Chondrocyte (in vitro differentiated cells): ENCODE results near the gene CCDC12. TPM values are rescaled to one million over a fixed set of nuclear protein-coding genes. Genes with fewer than 3 reads are reported as not detected.

Source experiments
- DNase-seq: peaks from one replicate; pipeline ENCODE4 v3.0.0; 2021; ENCODE audit warnings: mixed read lengths, low spot score
- H3K27ac Mint-ChIP-seq: one replicate; pipeline ENCODE4 v1.8.0; 2021; ENCODE audit warnings: mild to moderate bottlenecking, moderate library complexity, mixed read lengths; ENCODE audit not compliant: unreplicated experiment
- H3K27me3 Mint-ChIP-seq: 2 replicates; pipeline ENCODE4 v1.8.0; 2021; ENCODE audit warnings: low read depth, mixed read lengths
- H3K36me3 Mint-ChIP-seq: 2 replicates; pipeline ENCODE4 v1.8.0; 2021; ENCODE audit warnings: low read depth, mixed read lengths
- H3K4me1 Mint-ChIP-seq: 2 replicates; pipeline ENCODE4 v1.8.0; 2021; ENCODE audit warnings: low read depth, mild to moderate bottlenecking, mixed read lengths
- H3K4me3 Mint-ChIP-seq: one replicate; pipeline ENCODE4 v1.8.0; 2021; ENCODE audit warnings: mild to moderate bottlenecking, moderate library complexity, mixed read lengths; ENCODE audit not compliant: unreplicated experiment
- H3K9me3 Mint-ChIP-seq: 2 replicates; pipeline ENCODE4 v1.8.0; 2021; ENCODE audit warnings: low read depth, mixed read lengths
- CTCF ChIP-seq: fragments of 200-600 bp; sonication (generic); IDR thresholded peaks from 2 replicates; pipeline ENCODE4 v1.5.0; 2021; ENCODE audit warnings: antibody characterized with exemption, mild to moderate bottlenecking, moderate library complexity
- total RNA-seq: library from RNA; stranded (reverse); gene quantifications from 3 replicates; pipeline ENCODE4 v1.2.1, GENCODE V29; 2021

The CCDC12 gene
- total RNA-seq, 1 donor from 2014 or later, result 21.8 TPM

- peak; percentile 78 for DNase-seq
- Mint-ChIP-seq H3K4me1 (peaks cover 28% of the 10 kb centered on the region), H3K36me3 (no peaks in the 10 kb centered on the region), H3K27me3 (peaks cover 2% of the 10 kb centered on the region), H3K4me3 (no peak overlapping the region), H3K27ac (no peak overlapping the region), H3K9me3 (no peaks in the 10 kb centered on the region)
- no peak for TF ChIP-seq CTCF
Measured at GRCh38 chr3:46896386-46896785, 80.2 kb downstream of the CCDC12 start.

- peak overlapping the region; percentile 24 for H3K27ac Mint-ChIP-seq
Measured at GRCh38 chr3:46895761-46896160, 80.8 kb downstream of the CCDC12 start.

GRCh38 chr3:46895204-46895660 is 81.3 kb downstream of the CCDC12 start:
- H3K9me3 Mint-ChIP-seq, result no peaks in the 10 kb centered on the region
- peaks cover 2% of the 10 kb centered on the region for H3K27me3 Mint-ChIP-seq
- no peak overlapping the region for H3K4me3 Mint-ChIP-seq
- DNase-seq, result peak; percentile 79
- H3K27ac Mint-ChIP-seq, result no peak overlapping the region
- TF ChIP-seq CTCF, result peak; percentile 96
- H3K36me3 Mint-ChIP-seq, result no peaks in the 10 kb centered on the region
- H3K4me1 Mint-ChIP-seq, result peaks cover 28% of the 10 kb centered on the region

More at GRCh38 chr3:46895761-46896160, 80.8 kb downstream of the CCDC12 start:
- peak; percentile 47 for DNase-seq
- H3K4me1 Mint-ChIP-seq, result peaks cover 28% of the 10 kb centered on the region
- H3K36me3 Mint-ChIP-seq, result no peaks in the 10 kb centered on the region
- TF ChIP-seq CTCF, result no peak
- no peaks in the 10 kb centered on the region for H3K9me3 Mint-ChIP-seq
- no peak overlapping the region for H3K4me3 Mint-ChIP-seq
- H3K27me3 Mint-ChIP-seq, result peaks cover 2% of the 10 kb centered on the region

GRCh38 chr3:46894256-46894655 is 82.3 kb downstream of the CCDC12 start:
- Mint-ChIP-seq H3K27ac (no peak overlapping the region), H3K4me1 (peaks cover 25% of the 10 kb centered on the region), H3K9me3 (no peaks in the 10 kb centered on the region), H3K36me3 (no peaks in the 10 kb centered on the region), H3K27me3 (peaks cover 2% of the 10 kb centered on the region), H3K4me3 (no peak overlapping the region)
- peak; percentile 60 for DNase-seq
- no peak for TF ChIP-seq CTCF

GRCh38 chr3:46893763-46894162 is 82.8 kb downstream of the CCDC12 start:
- peaks cover 2% of the 10 kb centered on the region for H3K27me3 Mint-ChIP-seq
- peaks cover 25% of the 10 kb centered on the region for H3K4me1 Mint-ChIP-seq
- no peak for DNase-seq
- no peaks in the 10 kb centered on the region for H3K9me3 Mint-ChIP-seq
- H3K36me3 Mint-ChIP-seq, result no peaks in the 10 kb centered on the region
- no peak for TF ChIP-seq CTCF
- H3K4me3 Mint-ChIP-seq, result no peak overlapping the region
- H3K27ac Mint-ChIP-seq, result no peak overlapping the region
